Effector CD8-positive, alpha-beta T cell (primary cell): ENCODE data around the gene DYNLRB1.

Experiments
- DNase-seq: peaks from one replicate; lab custom pipeline; 2025; lab: John Stamatoyannopoulos, UW

The DYNLRB1 gene

DNA sequence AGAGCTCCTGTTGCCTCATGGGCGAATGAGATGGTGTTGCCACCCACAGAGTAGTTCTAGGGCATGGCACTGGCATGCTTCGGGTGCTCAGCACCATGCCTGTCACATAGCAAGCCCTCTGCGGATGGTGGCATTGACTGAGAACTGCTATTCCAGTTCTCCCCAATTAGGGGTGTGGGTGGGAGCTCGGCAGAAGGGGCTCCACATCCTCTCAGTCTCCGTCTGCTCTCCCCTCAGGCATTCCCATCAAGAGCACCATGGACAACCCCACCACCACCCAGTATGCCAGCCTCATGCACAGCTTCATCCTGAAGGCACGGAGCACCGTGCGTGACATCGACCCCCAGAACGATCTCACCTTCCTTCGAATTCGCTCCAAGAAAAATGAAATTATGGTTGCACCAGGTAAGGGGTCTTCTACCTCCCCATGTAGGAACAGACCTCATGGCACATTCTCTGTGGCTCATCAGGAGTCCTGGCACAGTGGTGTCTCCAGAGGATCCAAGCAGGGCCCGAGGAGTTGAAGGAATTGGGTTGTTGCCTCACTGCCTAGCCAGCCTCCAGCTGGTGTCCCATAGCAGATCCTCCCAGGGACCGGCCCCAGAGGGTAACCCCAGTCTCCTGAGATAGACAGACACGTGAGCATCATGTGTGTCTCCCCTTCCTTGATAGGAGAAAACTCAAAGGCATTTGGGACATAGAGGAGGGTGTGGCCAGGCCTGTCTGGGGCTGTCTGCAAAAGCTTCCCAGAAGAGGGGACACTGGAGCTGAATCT is 18.4 kb downstream of the DYNLRB1 start:
- DNase-seq: no peak

- DNase-seq: no peak
Measured at GRCh38 chr20:34535301-34535840, 19.1 kb downstream of the DYNLRB1 start.

GRCh38 chr20:34535857-34536256 is 19.6 kb downstream of the DYNLRB1 start:
- no peak for DNase-seq

DNA sequence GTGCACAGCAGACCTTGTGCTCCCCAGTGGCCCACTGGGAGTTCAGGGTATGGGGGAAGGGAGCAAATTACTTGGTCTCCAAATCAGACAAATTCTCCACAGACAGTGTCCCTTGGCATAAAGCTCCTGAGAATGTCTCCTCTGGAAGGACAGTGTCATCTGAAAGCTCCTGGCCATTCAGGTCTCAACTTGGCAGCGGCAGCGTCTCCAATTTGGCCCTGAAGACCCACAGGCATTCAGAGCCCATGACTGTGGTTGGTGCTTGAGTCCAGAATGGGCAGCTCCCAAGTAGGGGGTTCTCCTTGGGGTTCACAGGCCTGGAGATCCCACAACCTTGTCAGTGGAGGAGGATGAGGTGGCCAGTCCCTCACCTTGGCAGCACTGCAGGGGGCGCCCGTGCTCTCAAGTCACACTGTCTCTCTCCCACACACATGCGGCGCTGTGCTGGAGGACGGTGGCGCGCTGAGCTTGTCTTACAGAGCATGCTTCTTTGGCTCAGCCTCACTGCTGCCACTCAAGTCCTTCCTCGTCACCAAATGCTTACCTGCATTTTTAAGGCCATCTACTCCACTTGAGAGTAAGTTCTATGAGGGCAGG is 20.7 kb downstream of the DYNLRB1 start:
- DNase-seq: no peak

DNA sequence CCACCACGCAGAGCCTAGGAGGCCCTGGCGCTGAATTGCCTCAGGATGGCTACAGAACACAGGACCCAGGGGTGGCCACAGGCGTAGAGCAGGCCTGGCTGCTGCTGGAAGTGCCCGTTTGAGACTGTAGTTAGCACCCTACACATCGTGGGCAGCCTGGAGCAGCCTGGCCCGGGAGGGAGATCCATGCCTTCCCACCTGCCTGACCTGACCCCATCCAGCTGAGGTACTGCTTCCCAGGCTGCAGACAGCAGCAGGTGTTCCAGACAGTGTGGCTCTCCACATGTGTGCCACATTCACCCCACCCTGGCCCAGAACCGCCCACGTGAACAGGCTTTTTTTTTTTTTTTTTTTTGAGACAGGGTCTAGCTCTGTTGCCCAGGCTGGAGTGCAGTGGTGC is 21.4 kb downstream of the DYNLRB1 start:
- no peak for DNase-seq

GRCh38 chr20:34538671-34539123 is 22.5 kb downstream of the DYNLRB1 start:
- peak; percentile 18 for DNase-seq

GRCh38 chr20:34539756-34540155 is 23.5 kb downstream of the DYNLRB1 start:
- no peak for DNase-seq

DNA sequence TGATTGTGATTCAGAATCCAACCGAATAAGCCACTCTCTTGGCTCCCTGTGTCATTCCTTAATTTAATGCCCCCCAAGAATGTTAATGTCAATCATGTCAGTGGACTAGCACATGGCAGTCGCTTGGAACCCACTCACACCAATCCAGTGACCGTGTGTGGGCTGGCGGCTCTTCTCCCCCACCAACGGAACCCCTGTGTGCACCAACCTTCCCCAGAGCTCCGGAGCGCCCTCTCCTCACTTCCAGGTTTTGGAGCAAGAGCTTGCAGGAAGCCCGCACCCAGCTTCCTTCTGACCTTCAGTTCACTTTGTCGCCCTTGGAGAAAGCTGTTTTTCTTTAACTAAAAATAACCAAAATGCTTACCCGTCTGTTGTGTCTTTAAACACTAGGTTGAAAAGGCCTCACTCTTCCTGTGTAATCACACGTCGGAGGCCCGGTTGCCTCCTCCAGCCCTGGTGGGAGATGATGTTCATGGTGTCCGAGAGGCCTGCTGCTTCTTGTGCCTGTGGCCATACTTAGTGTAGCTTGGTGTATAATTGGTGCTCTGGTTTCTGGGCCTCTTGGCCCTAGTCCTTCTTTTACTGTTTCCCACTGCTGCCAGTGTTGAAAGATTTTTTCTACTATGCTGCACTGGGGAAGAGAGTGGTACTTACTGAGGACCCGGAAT is 24.5 kb downstream of the DYNLRB1 start:
- no peak for DNase-seq

GRCh38 chr20:34541264-34541901 is 25.2 kb downstream of the DYNLRB1 start:
- no peak for DNase-seq

GRCh38 chr20:34541917-34542316 is 25.7 kb downstream of the DYNLRB1 start:
- no peak for DNase-seq

DNA sequence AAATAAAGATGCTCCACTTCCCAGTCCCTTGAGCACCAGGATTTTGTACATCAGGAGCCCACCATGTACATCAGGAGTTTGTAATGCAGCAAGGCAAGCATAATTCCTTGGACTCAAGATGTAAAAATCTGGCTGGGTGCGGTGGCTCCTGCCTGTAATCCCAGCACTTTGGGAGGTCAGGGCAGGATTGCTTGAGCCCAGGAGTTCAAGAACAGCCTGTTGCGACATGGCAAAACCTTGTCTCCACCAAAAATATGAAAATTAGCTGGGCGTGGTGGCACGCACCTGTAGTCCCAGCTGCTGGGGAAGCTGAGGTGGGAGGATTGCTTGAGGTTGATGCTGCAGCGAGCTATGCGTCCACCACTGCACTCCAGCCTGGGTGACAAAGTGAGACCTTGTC is 26.2 kb downstream of the DYNLRB1 start:
- DNase-seq: no peak

GRCh38 chr20:34543463-34544056 is 27.3 kb downstream of the DYNLRB1 start:
- no peak for DNase-seq

- DNase-seq: peak; percentile 8
Measured at GRCh38 chr20:34544109-34544796, 28.0 kb downstream of the DYNLRB1 start.

GRCh38 chr20:34546751-34547181 is 30.5 kb downstream of the DYNLRB1 start:
- no peak for DNase-seq

DNA sequence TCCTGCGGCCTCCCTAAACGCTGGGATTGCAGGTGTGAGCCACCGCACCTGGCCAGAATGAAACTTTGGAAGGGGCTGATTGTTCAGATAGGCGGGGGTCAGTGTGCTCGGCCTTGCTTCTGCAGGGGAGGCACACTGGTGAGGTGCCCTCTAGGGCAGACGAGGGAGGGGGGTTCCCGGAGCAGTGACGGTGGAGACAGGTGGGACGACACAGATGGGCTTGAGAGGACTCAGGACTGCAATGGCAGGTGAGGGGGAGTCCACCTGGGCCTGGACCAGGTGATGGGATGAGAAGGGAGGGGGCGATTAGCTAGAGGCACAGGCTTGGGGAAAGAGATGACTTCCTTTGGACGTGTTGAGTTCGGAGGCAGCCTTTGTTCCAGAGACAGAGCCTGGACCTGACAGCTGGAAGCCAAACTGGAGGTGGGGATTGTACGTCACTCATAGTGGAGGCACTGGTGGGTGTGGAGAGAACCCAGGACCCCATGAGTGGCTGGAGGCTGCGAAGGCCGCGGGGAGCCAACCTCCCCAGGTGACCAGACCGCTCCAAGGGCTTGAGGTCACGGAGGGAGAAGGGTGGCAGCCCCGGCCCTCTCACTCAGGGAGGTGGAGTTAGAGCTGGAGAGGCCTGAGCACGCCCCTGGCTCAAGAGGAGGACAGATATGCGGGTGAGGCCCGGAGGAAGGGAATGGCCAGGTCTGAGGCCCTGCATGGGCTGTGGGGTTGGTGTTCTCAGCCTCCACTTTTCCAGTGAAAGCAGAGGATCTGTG is 31.8 kb downstream of the DYNLRB1 start:
- DNase-seq: no peak

DNA sequence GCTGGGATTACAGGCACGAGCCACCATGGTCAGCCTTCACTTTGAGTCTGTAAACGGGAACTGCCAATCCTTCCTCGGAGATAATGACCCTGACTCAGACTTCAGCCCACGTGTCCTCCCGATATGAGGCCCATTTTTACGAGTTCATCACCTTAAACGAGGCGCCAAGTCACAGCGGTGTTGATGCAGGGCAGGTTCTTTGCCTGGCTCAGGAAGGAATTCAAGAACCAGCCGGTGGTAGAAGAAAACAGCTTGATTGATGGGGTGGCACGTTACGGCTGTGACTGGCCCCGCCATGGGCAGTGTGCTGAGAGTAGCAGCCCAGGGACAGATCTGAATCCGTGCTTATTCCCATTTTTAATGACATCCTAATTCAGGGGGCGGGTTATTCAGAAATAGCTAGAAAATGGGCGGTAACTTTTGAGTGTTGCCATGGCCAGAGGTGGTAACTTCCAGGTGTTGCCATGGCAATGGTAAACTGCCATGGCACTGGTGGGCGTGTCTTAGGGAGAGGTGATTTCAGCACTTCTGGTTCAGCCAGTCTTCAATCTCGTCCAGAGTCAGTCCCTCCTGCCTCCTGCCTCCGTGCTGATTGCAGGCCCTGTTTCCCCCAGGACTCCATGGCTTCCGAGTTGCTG is 33.2 kb downstream of the DYNLRB1 start:
- no peak for DNase-seq

GRCh38 chr20:34549929-34550305 is 33.7 kb downstream of the DYNLRB1 start:
- DNase-seq: no peak

DNA sequence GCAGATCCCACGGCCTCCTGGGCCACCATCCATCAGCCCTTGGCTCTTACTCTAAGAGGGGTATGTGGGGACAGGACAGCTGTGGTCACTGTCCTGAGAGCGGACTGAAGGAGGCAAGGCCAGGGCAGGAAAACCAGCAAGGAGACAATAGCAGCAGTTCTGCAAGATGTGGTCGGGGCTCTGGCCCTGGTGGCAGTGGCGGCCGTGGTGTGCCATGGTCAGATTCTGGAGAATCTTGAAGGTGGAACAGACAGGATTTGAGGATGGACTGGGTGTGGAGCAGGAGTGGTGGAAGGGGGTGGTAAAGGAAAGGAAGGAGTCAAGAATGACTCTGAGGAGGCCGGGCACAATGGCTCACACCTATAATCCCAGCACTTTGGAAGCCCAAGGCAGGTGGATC is 36.3 kb downstream of the DYNLRB1 start:
- no peak for DNase-seq

DNA sequence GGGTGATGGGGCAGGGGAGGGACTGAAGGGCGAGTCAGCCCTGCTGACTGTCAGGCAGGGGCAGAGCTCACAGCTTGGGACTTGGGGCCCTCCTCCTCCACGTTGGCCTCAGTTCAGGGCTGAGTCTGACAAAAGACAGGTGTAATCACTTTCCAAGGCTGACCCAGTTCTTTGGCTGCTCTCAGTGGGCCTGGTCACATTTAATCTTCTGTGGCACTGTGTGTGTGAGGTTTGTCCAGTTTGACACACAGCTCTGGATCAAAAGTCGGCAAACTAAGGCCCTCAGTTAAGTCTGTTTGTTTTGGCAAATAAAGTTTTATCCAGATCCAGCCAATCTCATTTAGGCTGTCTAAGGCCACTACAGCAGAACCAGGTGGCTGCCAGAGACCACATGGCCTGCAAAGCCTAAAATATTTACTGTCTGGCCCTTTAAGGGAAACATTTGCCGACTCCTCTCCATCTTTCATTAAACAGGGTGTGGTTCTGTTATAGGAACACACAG is 37.2 kb downstream of the DYNLRB1 start:
- no peak for DNase-seq

DNA sequence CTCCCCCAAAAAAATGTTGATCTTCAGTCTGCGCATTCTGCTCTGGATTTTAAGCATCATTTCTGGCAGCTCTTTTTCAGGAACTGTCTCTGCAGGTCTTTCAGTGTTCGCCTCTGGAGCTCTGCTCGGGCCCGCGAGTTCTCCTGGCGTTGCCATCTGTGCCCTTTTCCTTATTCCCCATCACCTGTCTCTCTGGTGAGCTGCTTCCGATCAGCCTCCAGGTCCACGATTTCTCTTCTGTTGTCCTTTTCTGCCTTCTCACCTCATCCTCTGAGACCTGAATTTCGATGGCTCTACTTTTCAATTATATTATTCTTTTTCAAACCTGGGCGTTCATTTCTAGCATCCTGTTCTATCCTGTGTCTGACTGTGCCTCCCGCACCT is 41.7 kb downstream of the DYNLRB1 start:
- DNase-seq: no peak
